Nephron (organoid): ENCODE data around the gene SOAT2.

Experiments used
- H3K27ac Mint-ChIP-seq, 3 experiments: 2 replicates each; pipeline ENCODE4 v1.8.0; 2020; ENCODE audit warnings: mixed read lengths in 3 of 3, mild to moderate bottlenecking in 2 of 3, moderate library complexity in 1 of 3
- H3K27me3 Mint-ChIP-seq: 2 replicates; pipeline ENCODE4 v1.8.0; 2021; ENCODE audit warnings: low read depth, mild to moderate bottlenecking, moderate library complexity, mixed read lengths
- H3K36me3 Mint-ChIP-seq: 2 replicates; pipeline ENCODE4 v1.8.0; 2020; ENCODE audit warnings: low read depth, mixed read lengths
- H3K4me1 Mint-ChIP-seq: 2 replicates; pipeline ENCODE4 v1.8.0; 2020; ENCODE audit warnings: mixed read lengths
- H3K4me3 Mint-ChIP-seq, 3 experiments: 2 replicates each; pipeline ENCODE4 v1.8.0; 2020; ENCODE audit warnings: mild to moderate bottlenecking in 3 of 3, mixed read lengths in 3 of 3, moderate library complexity in 2 of 3
- H3K9me3 Mint-ChIP-seq: 2 replicates; pipeline ENCODE4 v1.8.0; 2020; ENCODE audit warnings: mixed read lengths
- CTCF ChIP-seq, 3 experiments: fragments of 200-600 bp; sonication (generic); IDR thresholded peaks; one replicate each; pipeline ENCODE4 v1.5.0; 2021; ENCODE audit warnings: antibody characterized with exemption in 3 of 3; ENCODE audit not compliant: unreplicated experiment in 3 of 3

The SOAT2 gene

GRCh38 chr12:53169644-53170043, 66.4 kb downstream of the SOAT2 start:
- peaks cover 27% of the 10 kb centered on the region for H3K4me1 Mint-ChIP-seq
- H3K36me3 Mint-ChIP-seq = peaks cover 31% of the 10 kb centered on the region
- no peak overlapping the region for H3K4me3 Mint-ChIP-seq
- TF ChIP-seq CTCF (IDR thresholded peaks at IDR 0.05; ENCODE audit: unreplicated experiment in 3 of 3) = no peak
- H3K9me3 Mint-ChIP-seq = no peaks in the 10 kb centered on the region
- H3K27ac Mint-ChIP-seq = no peak overlapping the region
- no peaks in the 10 kb centered on the region for H3K27me3 Mint-ChIP-seq

DNA sequence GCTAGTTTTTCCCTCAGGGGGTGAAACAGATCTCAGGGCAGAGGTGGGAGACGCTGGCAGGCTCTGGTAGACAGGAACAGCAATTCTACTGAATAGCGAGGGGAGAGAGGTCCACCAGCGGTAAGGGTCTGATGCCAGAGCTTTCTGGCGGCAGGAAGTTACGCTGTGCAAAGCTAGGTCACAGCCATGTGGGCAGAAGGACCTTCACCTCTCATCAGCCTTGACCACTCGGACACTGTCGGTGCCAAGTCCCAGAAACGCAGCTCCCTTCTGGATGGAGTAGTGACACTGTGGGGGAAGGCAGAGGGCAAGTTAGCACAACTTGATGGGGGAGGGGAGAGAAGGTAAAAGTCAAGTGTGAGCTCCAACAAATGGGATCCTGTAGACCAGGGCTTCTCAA, 66.9 kb downstream of the SOAT2 start:
- no peak for TF ChIP-seq CTCF (IDR thresholded peaks at IDR 0.05; ENCODE audit: unreplicated experiment in 3 of 3)
- peaks cover 31% of the 10 kb centered on the region for H3K4me1 Mint-ChIP-seq
- no peak overlapping the region for H3K27ac Mint-ChIP-seq
- no peak overlapping the region for H3K4me3 Mint-ChIP-seq
- H3K27me3 Mint-ChIP-seq = no peaks in the 10 kb centered on the region
- no peaks in the 10 kb centered on the region for H3K9me3 Mint-ChIP-seq
- H3K36me3 Mint-ChIP-seq = peaks cover 26% of the 10 kb centered on the region

GRCh38 chr12:53170876-53171724, 67.8 kb downstream of the SOAT2 start:
- H3K4me3 Mint-ChIP-seq = peak overlapping the region; percentile 13 to 24 (median 19)
- H3K36me3 Mint-ChIP-seq = peaks cover 21% of the 10 kb centered on the region
- H3K9me3 Mint-ChIP-seq = no peaks in the 10 kb centered on the region
- TF ChIP-seq CTCF (IDR thresholded peaks at IDR 0.05; ENCODE audit: unreplicated experiment in 3 of 3) = no peak
- H3K27ac Mint-ChIP-seq = peak overlapping the region; percentile 85 to 96 (median 87)
- H3K4me1 Mint-ChIP-seq = peaks cover 36% of the 10 kb centered on the region
- H3K27me3 Mint-ChIP-seq = no peaks in the 10 kb centered on the region

GRCh38 chr12:53171725-53172329, 68.5 kb downstream of the SOAT2 start:
- peak overlapping the region; percentile 85 to 96 (median 87) for H3K27ac Mint-ChIP-seq
- peaks cover 16% of the 10 kb centered on the region for H3K36me3 Mint-ChIP-seq
- peaks cover 36% of the 10 kb centered on the region for H3K4me1 Mint-ChIP-seq
- no peaks in the 10 kb centered on the region for H3K27me3 Mint-ChIP-seq
- peak overlapping the region; percentile 4 to 24 (median 19) for H3K4me3 Mint-ChIP-seq
- TF ChIP-seq CTCF (IDR thresholded peaks at IDR 0.05; ENCODE audit: unreplicated experiment in 3 of 3) = no peak
- no peaks in the 10 kb centered on the region for H3K9me3 Mint-ChIP-seq

GRCh38 chr12:53172352-53172751, 69.1 kb downstream of the SOAT2 start:
- Mint-ChIP-seq H3K27ac (peak overlapping the region; percentile 56 to 96 (median 85)), H3K4me3 (peak overlapping the region in 1 of 3 experiments; percentile 17), H3K27me3 (no peaks in the 10 kb centered on the region), H3K36me3 (peaks cover 11% of the 10 kb centered on the region), H3K4me1 (peaks cover 39% of the 10 kb centered on the region), H3K9me3 (no peaks in the 10 kb centered on the region)
- no peak for TF ChIP-seq CTCF (IDR thresholded peaks at IDR 0.05; ENCODE audit: unreplicated experiment in 3 of 3)
